ENCODE measurements around the gene ANXA4. TPM values are rescaled to one million over a fixed set of nuclear protein-coding genes. Genes with fewer than 3 reads are reported as not detected.

ANXA4 gene
- total and polyA plus RNA-seq, 2 of the 13 experiments (the other 11 are each of a cell fraction or from before 2014, with no cell fraction given), result 155 to 168 TPM

DNA sequence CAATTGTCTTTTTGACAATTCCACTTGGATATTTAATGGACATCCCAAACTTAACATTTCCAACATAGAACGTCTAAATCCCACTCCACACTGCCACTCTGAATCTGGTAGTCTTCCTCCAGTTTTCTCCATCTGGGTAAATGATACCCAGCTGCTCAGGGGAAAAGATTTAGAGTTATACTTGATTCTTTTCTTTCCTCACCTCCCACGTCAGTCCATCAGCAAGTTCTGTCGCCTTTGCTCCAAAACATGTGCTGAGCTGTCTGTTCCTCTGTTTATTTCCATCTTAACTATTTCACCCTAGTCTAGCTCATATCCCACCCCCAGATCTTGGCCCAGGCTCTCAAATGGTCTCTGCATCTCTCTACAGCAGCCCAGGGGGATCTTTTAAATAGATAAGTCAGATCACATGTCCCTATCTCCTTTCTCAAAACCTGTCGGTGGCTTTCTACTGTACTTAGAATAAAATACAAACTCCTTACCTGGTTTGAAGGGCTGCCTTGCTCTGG lies 44.2 kb downstream of the ANXA4 start (continued):
- TF ChIP-seq, protein P1, sequence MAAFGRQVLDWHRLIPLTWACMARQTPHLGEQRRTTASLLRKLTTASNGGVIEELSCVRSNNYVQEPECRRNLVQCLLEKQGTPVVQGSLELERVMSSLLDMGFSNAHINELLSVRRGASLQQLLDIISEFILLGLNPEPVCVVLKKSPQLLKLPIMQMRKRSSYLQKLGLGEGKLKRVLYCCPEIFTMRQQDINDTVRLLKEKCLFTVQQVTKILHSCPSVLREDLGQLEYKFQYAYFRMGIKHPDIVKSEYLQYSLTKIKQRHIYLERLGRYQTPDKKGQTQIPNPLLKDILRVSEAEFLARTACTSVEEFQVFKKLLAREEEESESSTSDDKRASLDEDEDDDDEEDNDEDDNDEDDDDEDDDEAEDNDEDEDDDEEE (CRISPR knock-in tag; IDR thresholded peaks at IDR 0.05), result no peak
- TF ChIP-seq ZNF510 (CRISPR knock-in tag; IDR thresholded peaks at IDR 0.05; ENCODE audit: low read depth) (no peak), NRL (CRISPR knock-in tag; IDR thresholded peaks at IDR 0.05; ENCODE audit: borderline replicate concordance) (no peak)

DNA sequence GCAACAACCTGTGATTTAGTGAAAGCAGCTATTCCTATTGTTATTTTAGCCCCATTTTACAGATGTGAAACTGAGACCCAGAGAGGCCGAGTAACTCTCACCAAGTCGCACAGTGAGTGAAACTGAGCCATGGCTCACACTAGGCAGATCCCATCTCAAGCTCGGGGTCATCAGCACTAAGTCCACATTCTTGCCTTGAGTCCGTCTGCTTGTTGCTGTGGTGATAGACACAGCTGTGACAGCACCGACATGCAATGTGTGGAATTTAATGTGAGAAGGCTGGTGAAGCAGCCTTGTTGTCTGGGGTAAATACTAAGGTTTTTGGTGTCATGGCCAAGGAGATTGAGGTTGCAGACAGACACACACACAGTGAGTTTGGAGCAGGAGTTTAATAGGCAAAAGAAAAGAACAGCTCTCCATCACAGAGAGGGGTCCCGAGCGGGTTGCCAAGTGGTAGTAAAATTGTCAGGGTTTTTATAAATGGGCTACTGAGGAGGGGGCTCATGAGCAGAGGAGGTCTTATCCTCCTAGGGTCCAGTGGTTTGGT lies 47.3 kb downstream of the ANXA4 start:
- DNase-seq (ENCODE audit: low spot score), result peak; percentile 82
- Histone ChIP-seq H3K79me2 (ENCODE audit: insufficient read depth, low read length) (no peaks in the 10 kb centered on the region), H3K27ac (ENCODE audit: extremely low read length, insufficient read depth, low read length) (no peak overlapping the region), H3K4me1 (ENCODE audit: insufficient read depth, low read length) (peaks cover 35% of the 10 kb centered on the region), H3K4me3 (replicated peaks in 1 of 3; ENCODE audit: insufficient read depth in 1 of 3, low read depth in 2 of 3, low read length in 3 of 3) (no peak overlapping the region), H3K9ac (ENCODE audit: insufficient read depth, low read depth, low read length) (no peak overlapping the region), H3K4me2 (ENCODE audit: low read depth, low read length) (no peak overlapping the region), H3K9me3 (ENCODE audit: low read length) (no peaks in the 10 kb centered on the region), H2AFZ (ENCODE audit: low read length) (no peak overlapping the region), H3K27me3 (ENCODE audit: control insufficient read depth in 1 of 2, insufficient read depth in 2 of 2, low read length in 2 of 2) (no peaks in the 10 kb centered on the region), H3K36me3 (replicated peaks in 1 of 2; ENCODE audit: control insufficient read depth in 1 of 2, insufficient read depth in 2 of 2, low read length in 2 of 2) (peaks cover 16 to 61% of the 10 kb centered on the region in 2 experiments), H4K20me1 (ENCODE audit: insufficient read depth, low read length) (no peaks in the 10 kb centered on the region)
- ChIA-PET POLR2A (interaction anchor here (1.4 kb wide), 1 partner anchor 48 kb away, joined by 8 read pairs; the partner anchor contains the start of gene ANXA4), CTCF (ENCODE audit: low intra/inter-chr PET ratio, low total read pairs) (no interaction called here)
- in situ Hi-C loops (cut with HindIII; ENCODE audit: extremely low pct_ligation_motif_present, low pct_unique_long_range_greater_than_20kb), result no loop called here
- ATAC-seq, result peak; percentile 81
- intact Hi-C loops (cut with micrococcal nuclease; ENCODE audit: unreplicated experiment), result loop anchor here (1.0 to 2.0 kb wide), 2 partner anchors 8 to 48 kb away; no protein-coding TSS in a partner anchor
- FAIRE-seq, result no peak
- WGBS (ENCODE audit: low lambda C conversion rate), result 82% methylated on average over 7 of the region's 7 CpGs
- TSS peak; percentile 38 for BruUV-seq (replicated peaks)
- TF ChIP-seq, protein P2, sequence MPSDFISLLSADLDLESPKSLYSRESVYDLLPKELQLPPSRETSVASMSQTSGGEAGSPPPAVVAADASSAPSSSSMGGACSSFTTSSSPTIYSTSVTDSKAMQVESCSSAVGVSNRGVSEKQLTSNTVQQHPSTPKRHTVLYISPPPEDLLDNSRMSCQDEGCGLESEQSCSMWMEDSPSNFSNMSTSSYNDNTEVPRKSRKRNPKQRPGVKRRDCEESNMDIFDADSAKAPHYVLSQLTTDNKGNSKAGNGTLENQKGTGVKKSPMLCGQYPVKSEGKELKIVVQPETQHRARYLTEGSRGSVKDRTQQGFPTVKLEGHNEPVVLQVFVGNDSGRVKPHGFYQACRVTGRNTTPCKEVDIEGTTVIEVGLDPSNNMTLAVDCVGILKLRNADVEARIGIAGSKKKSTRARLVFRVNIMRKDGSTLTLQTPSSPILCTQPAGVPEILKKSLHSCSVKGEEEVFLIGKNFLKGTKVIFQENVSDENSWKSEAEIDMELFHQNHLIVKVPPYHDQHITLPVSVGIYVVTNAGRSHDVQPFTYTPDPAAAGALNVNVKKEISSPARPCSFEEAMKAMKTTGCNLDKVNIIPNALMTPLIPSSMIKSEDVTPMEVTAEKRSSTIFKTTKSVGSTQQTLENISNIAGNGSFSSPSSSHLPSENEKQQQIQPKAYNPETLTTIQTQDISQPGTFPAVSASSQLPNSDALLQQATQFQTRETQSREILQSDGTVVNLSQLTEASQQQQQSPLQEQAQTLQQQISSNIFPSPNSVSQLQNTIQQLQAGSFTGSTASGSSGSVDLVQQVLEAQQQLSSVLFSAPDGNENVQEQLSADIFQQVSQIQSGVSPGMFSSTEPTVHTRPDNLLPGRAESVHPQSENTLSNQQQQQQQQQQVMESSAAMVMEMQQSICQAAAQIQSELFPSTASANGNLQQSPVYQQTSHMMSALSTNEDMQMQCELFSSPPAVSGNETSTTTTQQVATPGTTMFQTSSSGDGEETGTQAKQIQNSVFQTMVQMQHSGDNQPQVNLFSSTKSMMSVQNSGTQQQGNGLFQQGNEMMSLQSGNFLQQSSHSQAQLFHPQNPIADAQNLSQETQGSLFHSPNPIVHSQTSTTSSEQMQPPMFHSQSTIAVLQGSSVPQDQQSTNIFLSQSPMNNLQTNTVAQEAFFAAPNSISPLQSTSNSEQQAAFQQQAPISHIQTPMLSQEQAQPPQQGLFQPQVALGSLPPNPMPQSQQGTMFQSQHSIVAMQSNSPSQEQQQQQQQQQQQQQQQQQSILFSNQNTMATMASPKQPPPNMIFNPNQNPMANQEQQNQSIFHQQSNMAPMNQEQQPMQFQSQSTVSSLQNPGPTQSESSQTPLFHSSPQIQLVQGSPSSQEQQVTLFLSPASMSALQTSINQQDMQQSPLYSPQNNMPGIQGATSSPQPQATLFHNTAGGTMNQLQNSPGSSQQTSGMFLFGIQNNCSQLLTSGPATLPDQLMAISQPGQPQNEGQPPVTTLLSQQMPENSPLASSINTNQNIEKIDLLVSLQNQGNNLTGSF (CRISPR knock-in tag; IDR thresholded peaks at IDR 0.05), result no peak
- TF ChIP-seq MXD4 (CRISPR knock-in tag; IDR thresholded peaks at IDR 0.05) (no peak), POLR2A (IDR thresholded peaks at IDR 0.05; ENCODE audit: insufficient read depth in 1 of 2, low read depth in 2 of 2, low read length in 2 of 2) (no peak), ZNF75D (CRISPR knock-in tag; IDR thresholded peaks at IDR 0.05; ENCODE audit: borderline replicate concordance) (no peak), ASH2L (IDR thresholded peaks at IDR 0.05; ENCODE audit: insufficient read length, low read depth, low read length) (no peak), ZNF761 (CRISPR knock-in tag; conservative IDR thresholded peaks at IDR 0.05) (no peak), CCDC6 (CRISPR knock-in tag; IDR thresholded peaks at IDR 0.05) (no peak), ZMYM4 (CRISPR knock-in tag; IDR thresholded peaks at IDR 0.05) (no peak), RFX1 (IDR thresholded peaks at IDR 0.05) (peak; percentile 65)
- TF ChIP-seq, protein P3, sequence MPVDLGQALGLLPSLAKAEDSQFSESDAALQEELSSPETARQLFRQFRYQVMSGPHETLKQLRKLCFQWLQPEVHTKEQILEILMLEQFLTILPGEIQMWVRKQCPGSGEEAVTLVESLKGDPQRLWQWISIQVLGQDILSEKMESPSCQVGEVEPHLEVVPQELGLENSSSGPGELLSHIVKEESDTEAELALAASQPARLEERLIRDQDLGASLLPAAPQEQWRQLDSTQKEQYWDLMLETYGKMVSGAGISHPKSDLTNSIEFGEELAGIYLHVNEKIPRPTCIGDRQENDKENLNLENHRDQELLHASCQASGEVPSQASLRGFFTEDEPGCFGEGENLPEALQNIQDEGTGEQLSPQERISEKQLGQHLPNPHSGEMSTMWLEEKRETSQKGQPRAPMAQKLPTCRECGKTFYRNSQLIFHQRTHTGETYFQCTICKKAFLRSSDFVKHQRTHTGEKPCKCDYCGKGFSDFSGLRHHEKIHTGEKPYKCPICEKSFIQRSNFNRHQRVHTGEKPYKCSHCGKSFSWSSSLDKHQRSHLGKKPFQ (CRISPR knock-in tag; IDR thresholded peaks at IDR 0.05; ENCODE audit: insufficient replicate concordance), result no peak
- TF ChIP-seq, protein P4, sequence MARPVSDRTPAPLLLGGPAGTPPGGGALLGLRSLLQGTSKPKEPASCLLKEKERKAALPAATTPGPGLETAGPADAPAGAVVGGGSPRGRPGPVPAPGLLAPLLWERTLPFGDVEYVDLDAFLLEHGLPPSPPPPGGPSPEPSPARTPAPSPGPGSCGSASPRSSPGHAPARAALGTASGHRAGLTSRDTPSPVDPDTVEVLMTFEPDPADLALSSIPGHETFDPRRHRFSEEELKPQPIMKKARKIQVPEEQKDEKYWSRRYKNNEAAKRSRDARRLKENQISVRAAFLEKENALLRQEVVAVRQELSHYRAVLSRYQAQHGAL (CRISPR knock-in tag; IDR thresholded peaks at IDR 0.05; ENCODE audit: not compliant biosample characterization), result no peak

Measured in HepG2 (cell line).